ENCODE data around the gene HIPK2.

Gene HIPK2

DNA sequence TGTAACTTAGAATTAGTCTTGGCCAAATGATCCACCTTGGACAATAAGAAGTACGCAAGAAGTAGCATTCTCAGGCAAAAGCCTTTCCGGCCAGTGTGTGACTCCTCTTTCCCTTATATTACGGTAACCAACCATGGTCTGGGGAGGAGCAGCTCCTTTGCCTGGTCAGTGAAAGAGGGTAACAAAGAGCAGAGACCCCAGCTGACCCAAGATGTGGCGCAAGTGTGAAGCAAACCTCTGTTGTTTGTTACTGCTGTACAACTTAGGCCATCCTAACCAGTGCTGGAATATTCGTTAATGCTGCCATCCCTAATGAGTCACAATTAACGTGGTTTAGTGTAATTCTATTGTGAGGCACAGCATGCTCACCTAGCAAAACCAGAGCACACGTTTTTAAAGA, 44.0 kb downstream of the HIPK2 start:
- no peak for DNase-seq

DNA sequence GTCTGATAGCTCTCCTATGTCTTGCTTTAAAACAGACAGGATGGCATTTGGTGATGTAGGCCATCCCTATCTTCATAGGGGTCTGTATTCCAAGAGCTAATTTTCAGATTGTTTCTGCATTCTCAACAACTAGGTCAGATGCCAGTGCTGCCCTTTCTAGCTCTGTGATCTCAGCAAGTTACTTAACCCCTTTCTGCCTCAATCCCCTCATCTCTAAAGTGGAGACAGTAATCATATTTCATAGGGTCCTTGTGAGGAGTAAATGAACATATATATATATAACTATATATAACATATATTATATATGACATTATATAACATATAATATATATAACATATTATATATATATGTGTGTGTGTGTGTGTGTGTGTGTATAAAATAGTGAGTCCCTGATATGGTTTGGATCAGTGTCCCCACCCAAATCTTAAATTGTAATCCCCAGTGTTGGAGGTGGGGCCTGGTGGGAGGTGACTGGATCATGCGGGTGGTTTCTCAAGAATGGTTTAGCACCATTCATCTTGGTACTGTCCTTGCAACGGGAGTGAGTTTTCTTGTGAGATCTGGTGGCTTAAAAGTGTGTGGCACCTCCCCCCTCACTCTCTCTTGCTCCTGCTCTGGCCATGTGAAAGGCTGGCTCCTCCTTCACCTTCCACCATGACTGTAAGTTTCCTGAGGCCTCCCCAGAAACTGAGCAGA, 45.2 kb downstream of the HIPK2 start:
- DNase-seq: no peak

DNA sequence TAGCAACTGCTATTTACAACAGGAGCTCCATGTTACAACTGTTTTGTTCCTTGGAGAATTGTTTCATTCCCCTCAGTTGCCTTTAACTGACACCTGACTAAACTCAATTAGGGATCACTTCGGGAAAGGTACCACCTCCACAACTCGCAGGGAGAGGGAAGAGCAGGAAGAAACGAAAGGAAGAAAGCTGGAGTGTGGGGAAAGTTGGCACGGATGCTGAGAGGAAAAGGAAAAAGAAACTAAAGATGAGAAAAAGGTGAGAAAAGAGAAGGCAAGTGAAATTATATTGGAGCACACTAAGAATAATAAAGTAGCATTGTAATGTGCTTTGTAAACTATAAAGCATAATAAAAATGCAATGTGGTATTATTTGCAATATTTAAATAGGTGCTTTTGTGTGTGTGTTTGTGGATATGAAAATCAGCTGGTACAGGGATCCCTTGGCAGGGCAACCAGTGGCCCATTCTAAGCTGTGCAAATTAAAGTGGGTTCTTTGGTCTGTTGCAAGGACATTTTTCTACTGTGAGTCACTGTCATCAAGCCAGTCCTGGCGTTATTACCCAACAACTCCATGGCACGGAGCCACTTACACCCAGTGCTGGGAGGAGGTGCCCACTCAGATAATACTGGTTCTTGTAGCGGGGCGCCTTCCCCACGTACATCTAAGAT, 45.9 kb downstream of the HIPK2 start:
- DNase-seq: peak; percentile 55

DNA sequence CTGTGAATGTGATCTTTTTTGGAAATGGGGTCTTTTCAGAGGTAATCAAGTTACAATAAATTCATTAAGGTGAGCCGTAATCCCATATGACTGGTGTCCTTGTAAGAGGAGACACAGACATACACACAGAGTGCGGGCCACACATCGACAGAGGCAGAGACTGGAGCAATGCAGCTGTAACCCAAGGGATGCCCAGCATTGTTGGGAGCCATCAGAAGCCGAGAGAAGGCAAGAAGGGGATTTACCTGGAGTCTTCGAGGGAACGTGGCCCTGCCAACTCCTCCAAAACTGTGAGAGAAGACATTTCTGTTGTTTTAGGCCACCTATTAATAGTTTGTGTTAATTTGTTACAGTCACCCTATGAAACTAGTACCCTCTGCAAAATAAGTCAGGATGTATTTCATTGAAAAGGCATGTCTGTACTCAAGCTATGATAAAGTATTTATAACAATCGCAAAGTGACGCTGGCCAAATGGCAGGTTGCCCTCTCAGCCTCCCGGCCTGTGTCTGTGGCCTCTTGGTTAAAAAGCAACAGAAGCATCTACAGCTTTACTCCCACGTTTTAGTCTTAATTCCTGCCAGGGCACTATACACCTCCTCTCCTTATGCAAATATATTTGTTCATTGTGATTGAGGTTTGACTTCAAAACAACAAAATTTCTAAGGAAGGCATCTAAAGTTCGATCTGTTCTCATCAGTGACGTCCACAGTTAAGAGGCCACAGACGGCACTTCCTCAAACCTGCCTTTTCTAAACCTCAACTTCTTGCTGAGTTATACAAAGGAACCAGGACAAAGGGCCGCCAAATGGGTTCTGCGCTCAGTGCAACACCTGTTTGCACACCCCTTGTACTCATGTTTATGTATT, 46.8 kb downstream of the HIPK2 start:
- DNase-seq: peak; percentile 74

DNA sequence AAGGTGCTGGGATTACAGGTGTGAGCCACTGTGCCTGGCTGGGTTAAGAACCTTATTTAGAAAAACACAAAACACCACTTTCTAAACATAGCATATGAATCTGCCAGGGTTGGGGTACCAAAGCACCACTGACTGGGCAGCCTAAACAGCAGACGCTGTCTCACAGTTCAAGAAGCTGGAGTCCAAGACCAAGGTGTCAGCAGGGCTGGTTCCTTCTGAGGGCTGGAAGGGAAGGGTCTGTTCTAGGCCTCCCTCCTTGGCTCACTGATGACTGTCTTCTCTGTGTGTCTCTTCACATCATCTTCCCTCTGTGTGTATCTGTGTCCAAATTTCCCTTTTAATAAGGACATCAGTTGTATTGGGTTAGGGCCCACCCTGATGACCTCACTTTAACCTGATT, 49.6 kb downstream of the HIPK2 start:
- no peak for DNase-seq

DNA sequence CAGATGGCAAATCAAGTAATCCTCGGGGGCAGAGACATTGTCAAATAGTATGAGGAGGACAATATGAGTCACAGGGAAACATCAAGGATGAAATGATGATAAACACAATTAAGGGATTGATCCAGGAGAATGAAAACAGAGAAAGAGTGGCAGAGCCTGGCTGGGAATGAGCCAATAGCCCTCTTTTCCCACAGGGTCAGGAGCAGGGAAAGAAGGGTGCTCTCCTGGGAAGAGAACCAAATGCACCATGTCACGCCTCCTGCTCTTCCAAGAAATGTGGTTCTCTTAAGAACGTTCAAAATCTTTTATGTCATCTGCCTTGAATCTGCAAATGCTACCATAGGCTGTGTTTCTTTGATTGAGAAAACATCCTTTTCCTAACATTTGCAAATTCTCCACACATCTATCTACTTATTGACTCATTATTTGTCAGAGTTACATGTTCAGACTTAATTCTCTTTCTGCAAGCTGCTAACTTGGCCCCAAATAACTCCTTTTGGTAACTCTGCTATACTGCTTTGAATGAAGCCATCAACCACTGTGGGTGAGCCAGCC, 50.6 kb downstream of the HIPK2 start:
- peak; percentile 29 for DNase-seq

DNA sequence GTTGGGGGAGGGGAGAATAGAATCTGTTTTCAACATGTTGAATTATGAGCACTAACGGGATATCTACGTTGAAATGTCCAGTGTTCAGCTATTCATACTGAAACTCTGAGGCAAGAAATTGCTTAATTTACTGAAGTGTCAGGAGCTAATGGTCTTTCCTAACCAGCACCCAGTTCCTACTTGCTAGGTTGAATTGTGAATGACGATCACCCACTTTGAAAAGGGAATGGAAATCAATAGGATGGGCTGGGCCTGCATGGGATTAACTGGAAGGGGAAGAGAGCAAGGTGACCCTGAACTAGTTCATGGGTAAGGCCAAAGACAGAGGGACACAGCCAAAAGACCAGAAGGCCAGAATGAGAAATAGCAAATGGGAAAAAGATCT, 51.3 kb downstream of the HIPK2 start:
- DNase-seq: no peak

DNA sequence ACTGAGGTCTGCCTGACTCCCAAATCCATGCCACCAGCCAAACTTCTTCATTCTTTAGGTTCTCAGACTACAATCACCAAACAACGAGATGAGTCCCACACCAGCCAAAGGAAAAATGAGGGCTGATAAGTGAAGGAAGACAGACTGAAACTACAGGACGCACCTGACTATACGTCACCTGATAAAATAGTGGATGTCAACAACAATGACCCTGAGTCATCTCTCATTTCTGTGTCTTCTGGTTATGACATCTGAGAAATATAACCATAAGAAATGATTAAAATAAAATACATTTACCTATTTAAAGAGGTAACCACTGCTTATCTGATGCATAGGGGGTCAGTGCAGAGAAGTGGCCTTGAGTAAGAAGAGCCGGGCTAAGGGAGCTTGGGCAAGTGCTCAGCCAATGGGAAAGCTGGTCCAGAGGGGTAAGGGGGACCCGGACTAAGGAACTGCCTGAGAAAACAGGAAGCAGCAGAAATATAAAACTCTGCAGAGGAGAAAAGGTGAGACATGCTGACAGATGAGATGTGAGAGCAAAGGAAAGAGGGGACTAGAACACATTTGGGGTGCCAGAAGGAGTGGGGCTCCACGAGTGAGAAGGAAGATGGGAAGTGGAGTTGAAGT, 51.8 kb downstream of the HIPK2 start:
- DNase-seq: no peak

DNA sequence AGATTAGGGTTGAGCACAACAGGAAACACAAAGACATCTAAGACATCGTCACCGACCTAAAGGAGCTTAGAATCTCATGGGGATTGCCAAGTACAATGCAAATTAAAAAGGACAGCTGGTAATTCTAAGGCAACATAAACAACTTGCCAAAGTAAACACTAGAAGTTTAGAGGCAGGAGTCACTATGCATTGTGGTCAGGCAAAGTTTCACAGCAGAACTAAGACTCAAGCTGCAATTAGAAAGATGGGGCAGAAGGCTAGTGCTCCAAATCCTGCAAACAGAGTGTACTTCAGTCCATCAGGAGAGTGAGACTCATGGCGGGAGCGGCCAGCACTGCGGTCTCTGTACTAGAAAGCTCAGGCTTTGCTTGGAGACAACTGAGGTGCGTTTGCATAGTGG, 52.7 kb downstream of the HIPK2 start:
- DNase-seq: peak; percentile 52

DNA sequence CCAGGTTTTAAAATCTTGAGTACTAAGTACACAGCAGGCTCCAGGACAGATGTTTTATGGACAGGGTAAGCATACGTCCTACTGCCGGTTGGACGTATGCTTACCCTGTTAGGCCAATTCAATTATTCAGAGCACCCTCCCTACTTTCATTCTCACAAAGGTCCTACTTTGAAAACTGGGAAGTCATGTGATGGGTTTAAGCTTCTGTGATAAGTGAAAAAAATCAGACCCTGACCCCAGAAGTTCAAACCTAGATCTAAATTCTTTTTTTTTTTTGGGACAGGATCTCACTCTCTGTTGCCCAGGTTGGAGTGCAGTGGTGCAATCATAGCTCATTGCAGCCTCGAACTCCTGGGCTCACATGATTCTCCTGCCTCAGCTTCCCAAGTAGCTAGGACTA, 55.2 kb downstream of the HIPK2 start:
- no peak for DNase-seq

DNA sequence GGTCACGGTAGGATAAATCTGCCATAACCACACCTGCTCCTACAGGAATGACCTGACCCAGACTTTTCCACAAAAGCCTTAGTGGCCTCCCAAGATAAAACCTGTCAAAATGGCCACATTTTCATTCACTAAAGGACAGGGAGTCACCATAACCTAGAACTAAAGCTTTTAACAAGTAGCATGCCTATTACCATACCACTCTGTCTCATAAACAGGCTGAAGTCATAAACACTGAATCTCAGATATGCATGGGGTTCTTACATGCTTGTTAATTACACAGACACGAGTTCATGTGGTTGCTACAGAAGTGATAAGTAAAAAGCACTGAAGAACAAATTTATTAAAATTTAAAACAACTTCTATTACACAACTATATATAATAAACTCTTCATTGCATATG, 56.0 kb downstream of the HIPK2 start:
- no peak for DNase-seq

DNA sequence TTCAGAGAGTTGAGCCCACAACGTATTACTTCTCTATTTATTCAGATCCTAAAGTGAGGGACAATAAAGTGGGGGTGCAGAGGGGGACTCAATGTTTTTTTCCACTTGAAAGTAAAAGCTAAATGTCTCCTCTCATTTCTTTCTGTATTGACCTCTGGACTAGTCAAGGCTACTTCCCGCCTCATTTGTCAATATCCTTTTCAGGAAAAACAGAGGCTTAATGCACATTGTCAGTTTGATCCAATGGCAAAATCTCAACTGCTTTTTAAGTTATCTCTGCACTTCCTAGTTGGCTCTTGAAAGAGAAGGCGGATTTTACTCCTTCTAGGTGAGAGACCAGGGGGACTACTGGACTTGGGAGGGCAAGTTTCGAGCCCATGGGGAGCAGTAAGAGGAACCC, 56.4 kb downstream of the HIPK2 start:
- DNase-seq: no peak

DNA sequence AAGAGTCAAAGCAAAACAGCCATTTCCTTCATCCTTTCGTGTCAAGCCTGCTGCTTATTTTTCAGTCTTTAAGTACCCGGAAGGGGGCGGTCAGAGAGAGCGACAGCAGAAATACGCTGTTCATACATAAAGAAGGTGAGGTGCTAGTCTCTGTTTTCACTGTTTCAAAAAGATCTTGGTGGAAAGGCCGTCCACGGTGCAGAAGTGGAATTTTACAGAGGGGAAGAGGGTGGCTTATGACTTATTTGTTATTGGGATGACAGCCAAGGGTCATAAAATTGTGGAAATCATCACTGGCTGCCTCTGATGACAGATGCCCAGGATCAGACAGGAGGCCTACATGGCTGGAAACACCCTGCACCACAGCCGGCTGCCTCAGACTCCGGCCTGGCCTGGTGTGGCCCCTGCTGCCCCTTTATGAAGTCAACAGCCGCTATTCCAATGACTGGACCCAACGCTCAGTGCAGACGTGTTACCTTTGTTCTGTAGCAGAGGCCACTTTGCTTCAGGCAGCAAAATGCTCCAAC, 57.0 kb downstream of the HIPK2 start:
- DNase-seq: no peak

DNA sequence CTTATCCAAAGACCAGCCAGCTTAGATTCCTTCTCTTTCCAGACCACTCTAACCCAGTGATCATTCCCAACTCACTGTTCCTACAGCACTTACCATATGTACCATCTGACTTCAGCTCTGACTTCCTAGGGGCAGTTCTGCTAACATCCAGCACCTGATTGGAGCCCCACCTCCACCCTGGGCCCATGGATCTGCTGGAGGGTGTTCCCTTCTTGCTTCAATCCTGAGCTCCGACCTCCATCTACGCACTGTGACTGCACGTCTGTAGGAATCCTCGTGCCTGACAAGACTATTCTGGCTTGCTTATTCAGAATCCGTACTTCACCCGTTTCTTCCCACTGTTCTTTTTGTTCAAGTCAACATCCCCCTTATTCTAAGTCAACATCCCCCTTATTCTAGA, 57.6 kb downstream of the HIPK2 start:
- no peak for DNase-seq

DNA sequence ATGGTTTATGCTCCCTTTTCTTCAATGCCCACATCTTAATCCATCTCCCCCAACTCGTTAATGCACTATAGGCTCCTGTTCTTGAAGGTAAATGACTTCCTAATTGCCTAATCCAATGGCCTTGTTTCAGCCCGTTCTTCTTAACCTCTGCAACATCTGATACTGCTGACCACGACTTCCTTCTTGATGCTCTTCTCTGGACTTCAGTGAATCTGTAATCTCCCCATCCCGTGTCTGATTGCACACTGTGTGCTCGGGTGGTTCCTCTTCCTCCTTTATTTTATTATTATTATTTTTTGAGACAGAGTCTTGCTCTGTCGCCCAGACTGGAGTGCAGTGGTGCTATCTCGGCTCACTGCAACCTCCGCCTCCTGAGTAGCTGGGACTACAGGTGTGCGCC, 58.9 kb downstream of the HIPK2 start:
- DNase-seq: no peak

DNA sequence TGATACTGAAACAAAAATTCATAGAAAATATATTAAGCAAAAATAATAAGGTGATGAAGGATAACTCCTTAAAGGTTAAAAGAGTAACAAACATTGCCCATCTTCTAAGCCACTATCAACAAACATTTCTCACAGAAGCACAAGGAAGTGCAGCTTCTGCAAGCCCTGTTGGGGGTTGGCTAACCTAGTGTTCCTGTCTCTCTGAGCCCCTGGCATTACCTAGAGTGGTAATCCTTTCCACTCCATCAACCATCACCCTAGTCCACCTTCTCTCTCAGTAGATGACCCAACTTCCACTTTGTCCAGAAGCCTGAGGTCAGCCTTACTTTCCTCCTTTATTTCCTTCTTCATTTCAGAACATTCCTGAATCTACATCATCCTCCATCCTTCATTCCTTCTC, 59.7 kb downstream of the HIPK2 start:
- DNase-seq: no peak

DNA sequence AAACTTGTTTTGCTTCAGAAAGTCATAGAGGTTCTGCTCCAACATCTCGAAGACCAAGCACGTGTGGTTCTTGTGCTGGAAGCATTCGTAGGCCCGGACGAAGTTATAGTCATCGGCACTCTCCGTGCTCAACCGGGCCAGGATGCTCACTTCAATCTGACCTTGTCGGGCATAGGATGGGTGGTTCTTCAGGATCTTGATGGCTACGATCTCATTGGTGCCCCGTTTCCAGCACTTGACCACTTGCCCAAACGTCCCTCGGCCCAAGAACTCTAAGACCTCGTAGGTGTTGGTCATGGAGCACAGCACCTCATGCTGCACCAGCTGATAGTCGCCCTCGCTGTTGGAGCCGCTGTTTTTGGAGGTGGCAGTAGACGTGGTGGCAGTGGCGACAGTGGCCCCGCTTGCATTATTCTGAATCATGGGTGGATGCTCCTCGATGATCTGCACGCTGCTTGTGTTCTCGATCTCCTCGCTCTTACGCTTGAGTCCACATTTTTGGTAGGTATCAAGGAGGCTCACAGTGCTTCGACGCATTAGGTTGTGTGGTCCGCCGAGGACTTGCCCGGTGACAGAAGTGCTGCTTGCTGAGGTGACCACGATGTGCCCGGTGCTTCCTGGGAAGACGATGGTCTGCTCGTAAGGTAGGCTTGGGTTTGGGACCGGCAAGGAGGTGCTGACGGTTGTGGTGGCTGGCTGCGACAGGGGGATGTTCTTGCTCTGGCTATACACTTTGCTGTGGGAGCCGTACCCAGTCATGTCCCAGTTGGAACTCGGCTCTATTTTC, 61.4 kb downstream of the HIPK2 start:
- DNase-seq: no peak

DNA sequence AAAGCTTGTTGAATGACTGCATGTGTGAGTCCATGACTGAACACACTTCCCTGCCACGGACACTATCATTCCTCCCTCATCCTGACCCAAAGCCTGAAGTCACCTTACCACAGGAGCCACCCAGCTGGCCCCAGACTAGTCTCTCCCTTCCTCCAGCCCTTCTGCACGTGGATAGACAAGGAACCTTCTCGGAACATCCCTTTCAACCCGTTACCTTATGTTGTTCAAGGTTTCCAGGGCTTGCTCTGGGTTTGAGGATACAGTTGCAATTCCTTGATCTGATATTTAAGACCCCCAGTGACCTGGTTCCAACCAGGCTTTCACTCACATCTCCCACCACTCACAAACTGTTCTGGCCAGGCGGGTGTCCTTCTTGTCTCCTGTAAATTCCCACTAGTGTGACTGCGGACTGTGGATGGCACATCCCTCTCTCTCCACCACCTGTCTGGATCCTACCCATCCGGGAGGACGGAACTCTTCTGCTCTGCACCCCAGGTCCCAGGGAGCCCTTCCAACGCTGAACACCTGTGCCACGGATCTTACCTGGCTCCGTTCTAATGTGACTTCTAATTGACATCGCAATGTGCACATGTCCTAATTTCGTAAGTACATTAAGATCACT, 62.5 kb downstream of the HIPK2 start:
- DNase-seq: no peak

DNA sequence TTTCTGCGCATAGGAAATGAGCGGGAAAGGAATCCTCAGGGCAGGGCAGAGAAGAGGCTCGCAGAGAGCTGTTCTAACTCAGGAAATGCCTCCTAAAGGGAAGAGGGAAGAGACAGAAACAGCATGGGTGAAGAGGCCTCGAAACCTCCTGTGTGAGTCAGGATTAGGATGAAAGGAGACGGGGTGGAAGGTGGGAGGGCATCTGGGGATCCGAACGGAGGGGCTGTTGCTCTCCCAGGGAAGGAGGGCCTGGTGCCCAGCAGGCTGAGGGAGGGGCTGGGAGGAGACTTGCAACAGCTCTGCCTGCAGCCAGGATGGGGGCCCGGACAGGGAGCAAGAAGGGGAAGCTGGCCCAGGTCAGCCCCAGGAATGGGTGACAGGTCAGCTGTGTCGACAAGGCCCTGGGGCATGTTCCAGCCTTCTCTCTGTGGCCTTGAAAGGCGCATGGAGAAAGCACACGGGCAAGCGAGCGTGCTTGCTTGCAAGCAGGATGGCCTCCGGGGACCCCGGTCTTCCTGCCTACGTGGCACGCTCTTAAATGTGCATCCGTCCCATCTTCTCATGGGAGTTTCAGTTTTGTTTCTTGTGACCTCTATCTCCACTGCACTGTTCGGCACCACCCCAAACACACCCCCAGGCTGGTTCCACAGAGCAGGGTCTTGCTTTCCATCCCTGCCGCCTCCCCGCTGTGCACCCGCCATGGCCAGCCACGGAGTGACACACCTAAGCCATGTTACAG, 63.5 kb downstream of the HIPK2 start:
- DNase-seq: no peak

DNA sequence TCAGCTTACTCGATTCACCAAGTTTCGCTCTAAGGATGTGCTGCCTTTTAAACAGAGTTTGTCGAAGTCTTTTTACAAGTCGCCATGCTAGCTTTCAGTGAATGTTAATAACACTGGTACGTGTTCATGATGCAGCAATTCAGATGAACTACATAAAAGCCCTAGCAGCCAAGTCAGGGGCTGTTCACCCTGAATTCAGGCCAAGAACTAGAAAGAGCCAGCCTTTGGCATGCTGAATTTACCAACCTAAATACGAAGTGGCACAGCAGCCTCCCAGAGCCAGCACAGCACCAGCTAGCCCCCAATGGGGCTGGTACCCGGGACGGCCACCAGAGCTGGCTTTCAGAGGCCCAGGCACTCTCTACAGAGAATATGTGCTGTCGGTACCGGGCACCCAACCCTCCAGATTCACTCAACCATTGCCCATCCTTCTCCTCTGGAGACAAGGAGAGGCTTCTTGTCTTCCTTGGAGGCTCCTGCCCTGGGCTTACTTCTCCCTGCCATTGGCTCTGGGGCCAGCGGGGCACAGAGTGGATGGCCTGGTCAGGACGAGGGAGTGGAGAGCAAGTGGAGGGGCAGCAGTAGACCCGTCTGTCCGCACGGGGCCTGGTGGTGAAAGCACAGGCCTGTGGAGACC, 64.2 kb downstream of the HIPK2 start:
- no peak for DNase-seq
